Endodermal cell (in vitro differentiated cells): ENCODE data around the gene SFXN5. TPM values are rescaled to one million over a fixed set of nuclear protein-coding genes. Genes with fewer than 3 reads are reported as not detected.

Source experiments
- DNase-seq: peaks from one replicate; pipeline ENCODE4 v3.0.0-alpha.2; 2017
- H3K27ac ChIP-seq: 2 replicates; pipeline ENCODE4 v1.5.1; 2013; ENCODE audit warnings: mild to moderate bottlenecking, low read depth, low read length, moderate library complexity
- H3K27me3 ChIP-seq: 2 replicates; pipeline ENCODE4 v1.6.1; 2013; ENCODE audit warnings: mild to moderate bottlenecking, low read length, moderate library complexity; ENCODE audit not compliant: insufficient read depth, control insufficient read depth, poor library complexity, severe bottlenecking
- H3K36me3 ChIP-seq: 2 replicates; pipeline ENCODE4 v1.7.0; 2013; ENCODE audit warnings: mild to moderate bottlenecking, low read length, moderate library complexity; ENCODE audit not compliant: control insufficient read depth, insufficient read depth
- H3K4me1 ChIP-seq: one replicate; pipeline ENCODE4 v1.7.0; 2013; ENCODE audit warnings: low read length; ENCODE audit not compliant: control insufficient read depth, insufficient read depth
- H3K4me3 ChIP-seq: 2 replicates; pipeline ENCODE4 v1.5.1; 2013; ENCODE audit warnings: mild to moderate bottlenecking, low read length, moderate library complexity
- H3K9ac ChIP-seq: 2 replicates; pipeline ENCODE4 v1.6.1; 2013; ENCODE audit warnings: mild to moderate bottlenecking, low read length, moderate library complexity; ENCODE audit not compliant: poor library complexity, severe bottlenecking; ENCODE audit errors: extremely low read depth
- H3K9me3 ChIP-seq: 2 replicates; pipeline ENCODE4 v1.6.1; 2013; ENCODE audit warnings: mild to moderate bottlenecking, low read length, moderate library complexity; ENCODE audit not compliant: control insufficient read depth
- H3K27ac Mint-ChIP-seq: 2 replicates; pipeline ENCODE4 v1.8.0; 2020; ENCODE audit warnings: mixed read lengths
- H3K27me3 Mint-ChIP-seq: 2 replicates; pipeline ENCODE4 v1.8.0; 2021; ENCODE audit warnings: mild to moderate bottlenecking, mixed read lengths; ENCODE audit not compliant: insufficient read depth
- H3K36me3 Mint-ChIP-seq: 2 replicates; pipeline ENCODE4 v1.8.0; 2020; ENCODE audit warnings: low read depth, mixed read lengths
- H3K4me1 Mint-ChIP-seq: 2 replicates; pipeline ENCODE4 v1.8.0; 2020; ENCODE audit warnings: mixed read lengths
- H3K4me3 Mint-ChIP-seq: 2 replicates; pipeline ENCODE4 v1.8.0; 2020; ENCODE audit warnings: mild to moderate bottlenecking, moderate library complexity, mixed read lengths
- H3K9me3 Mint-ChIP-seq: 2 replicates; pipeline ENCODE4 v1.8.0; 2020; ENCODE audit warnings: mild to moderate bottlenecking, mixed read lengths
- CTCF ChIP-seq: fragments of 200-600 bp; sonication (generic); conservative IDR thresholded peaks from 2 replicates; pipeline ENCODE4 v1.5.0; 2021; ENCODE audit warnings: antibody characterized with exemption, mild to moderate bottlenecking
- WGBS, 2 experiments: methylation state at CpG; one replicate each; pipeline versions ENCODE4 v1.1.5 to v1.1.7; 2013; ENCODE audit warnings: missing lambda C conversion rate in 2 of 2, mixed read lengths in 1 of 2; ENCODE audit not compliant: insufficient coverage in 1 of 2, insufficient read length in 1 of 2; 5-methylcytosine and 5-hydroxymethylcytosine counted together
- total RNA-seq, 2 donors: library from RNA; stranded (reverse); fragmentation: NEBNext Ultra II Directional in 1 of 2; extraction: Animal tissue kit (Norgen Biotek cat#: 25700) in 1 of 2; gene quantifications; 2 replicates in 1 of 2; 3 replicates in 1 of 2; pipeline ENCODE4 v1.2.1, GENCODE V29; 2021

SFXN5 gene
- total RNA-seq, 2 donors from 2014 or later: 30.7 to 32.8 TPM

DNA sequence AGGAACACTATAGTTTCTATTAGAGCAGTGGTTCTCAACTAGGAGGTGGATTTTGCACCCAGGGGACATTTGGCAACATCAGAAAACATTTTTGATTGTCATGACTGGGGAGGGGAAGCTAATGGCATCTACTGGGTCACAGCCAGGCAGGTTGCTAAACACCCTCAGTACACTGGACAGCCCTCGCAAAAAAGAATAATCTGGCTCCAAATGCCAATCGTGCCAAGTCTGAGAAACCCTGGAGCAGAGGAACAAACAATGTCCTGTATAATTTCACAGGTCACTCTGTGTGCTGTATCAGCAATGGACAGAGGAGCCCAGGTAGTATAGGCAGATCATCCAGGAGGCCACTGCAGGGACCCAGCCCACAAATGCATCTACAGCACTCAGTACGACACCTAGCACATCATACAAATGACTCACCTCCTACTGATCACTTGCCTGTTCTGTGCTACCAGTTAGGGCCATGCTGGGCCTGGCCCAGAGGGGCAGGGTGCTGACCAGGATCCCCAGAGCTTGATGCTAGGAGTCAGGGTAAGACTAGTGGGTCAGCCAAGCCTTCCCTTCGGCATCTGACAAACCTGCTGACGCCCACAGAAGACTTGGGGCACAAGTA lies 37.6 kb downstream of the SFXN5 start:
- no peaks in the 10 kb centered on the region for H3K9me3 Mint-ChIP-seq
- no peak for DNase-seq
- H3K9ac ChIP-seq: no peak overlapping the region
- H3K36me3 ChIP-seq: peaks cover 10% of the 10 kb centered on the region
- H3K4me3 Mint-ChIP-seq: no peak overlapping the region
- no peak overlapping the region for H3K27ac Mint-ChIP-seq
- H3K27ac ChIP-seq: no peak overlapping the region
- H3K27me3 Mint-ChIP-seq: no peaks in the 10 kb centered on the region
- peaks cover 3% of the 10 kb centered on the region for H3K4me1 Mint-ChIP-seq
- no peaks in the 10 kb centered on the region for H3K4me1 ChIP-seq
- no peak for TF ChIP-seq CTCF
- H3K9me3 ChIP-seq: no peaks in the 10 kb centered on the region
- WGBS, 2 experiments: 93 to 94% methylated on average over 4 to 5 of the region's 5 CpGs
- peaks cover 2% of the 10 kb centered on the region for H3K36me3 Mint-ChIP-seq
- H3K27me3 ChIP-seq: no peaks in the 10 kb centered on the region
- no peak overlapping the region for H3K4me3 ChIP-seq

DNA sequence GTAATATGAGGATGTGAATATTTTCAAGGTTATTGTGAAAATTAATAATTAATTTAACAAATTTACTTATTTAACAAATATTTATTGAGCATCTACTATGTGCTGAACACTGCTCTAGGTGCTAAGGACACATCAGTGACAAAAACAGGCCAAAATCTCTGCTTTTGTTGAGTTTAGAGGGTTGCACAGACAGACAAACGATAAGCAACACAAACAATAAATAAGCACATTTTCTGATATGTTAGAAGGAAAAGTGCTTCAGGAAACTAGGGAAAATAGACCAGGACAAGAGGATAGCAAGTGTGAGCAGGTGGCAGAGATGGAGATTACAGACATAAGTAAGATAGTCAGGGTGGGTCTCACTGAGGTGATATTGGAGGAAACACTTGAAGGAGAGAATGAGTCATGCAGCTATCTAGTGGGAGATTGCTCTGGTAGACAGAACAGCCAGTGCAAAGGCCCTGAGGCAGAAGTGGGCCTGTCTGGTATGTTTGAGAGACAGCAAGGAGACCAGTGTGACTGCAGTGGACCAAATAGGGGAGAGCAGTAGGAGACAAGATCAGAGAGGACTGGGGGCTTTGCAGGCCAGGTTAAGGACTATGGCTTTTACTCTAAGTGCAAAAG lies 38.3 kb downstream of the SFXN5 start:
- Histone ChIP-seq H3K36me3 (peaks cover 10% of the 10 kb centered on the region), H3K27ac (no peak overlapping the region), H3K4me1 (no peaks in the 10 kb centered on the region), H3K9me3 (no peaks in the 10 kb centered on the region), H3K4me3 (no peak overlapping the region), H3K9ac (no peak overlapping the region), H3K27me3 (no peaks in the 10 kb centered on the region)
- Mint-ChIP-seq H3K4me3 (no peak overlapping the region), H3K27ac (no peak overlapping the region), H3K9me3 (no peaks in the 10 kb centered on the region), H3K36me3 (peaks cover 3% of the 10 kb centered on the region), H3K27me3 (no peaks in the 10 kb centered on the region), H3K4me1 (peaks cover 3% of the 10 kb centered on the region)
- 100% methylated on average over 1 of the region's 1 CpG; no CpG with 5 or more reads in 1 of the 2 experiments for WGBS, 2 experiments
- no peak for DNase-seq
- TF ChIP-seq CTCF: no peak

- TF ChIP-seq CTCF: no peak
- Mint-ChIP-seq H3K4me1 (peaks cover 3% of the 10 kb centered on the region), H3K4me3 (no peak overlapping the region), H3K27me3 (no peaks in the 10 kb centered on the region), H3K36me3 (peaks cover 8% of the 10 kb centered on the region), H3K27ac (no peak overlapping the region), H3K9me3 (no peaks in the 10 kb centered on the region)
- Histone ChIP-seq H3K36me3 (peaks cover 8% of the 10 kb centered on the region), H3K27ac (no peak overlapping the region), H3K9me3 (no peaks in the 10 kb centered on the region), H3K4me3 (no peak overlapping the region), H3K9ac (no peak overlapping the region), H3K27me3 (no peaks in the 10 kb centered on the region), H3K4me1 (no peaks in the 10 kb centered on the region)
- 90 to 97% methylated on average over 4 to 5 of the region's 5 CpGs for WGBS, 2 experiments
- DNase-seq: no peak
These were observed 38.8 kb downstream of the SFXN5 start for GRCh38 chr2:73032702-73033097.
